Immature natural killer cell (primary cell): Measurements from ENCODE around the gene RIN2. TPM values are rescaled to one million over a fixed set of nuclear protein-coding genes. Genes with fewer than 3 reads are reported as not detected.
"Not testable (repeated sequence)": the region's sequence is repeated elsewhere in the genome, so short reads cannot be mapped to it uniquely, and the experiment has no call there.

Experiments used
- DNase-seq, 3 donors: peaks; one replicate each; pipeline ENCODE4 v3.0.0; 2022; ENCODE audit warnings: mixed read lengths in 1 of 3
- H3K27ac Mint-ChIP-seq, 6 donors: one replicate each; pipeline ENCODE4 v1.8.0; 2020; ENCODE audit warnings: mixed read lengths in 6 of 6, mild to moderate bottlenecking in 5 of 6, inconsistent platforms in 4 of 6, moderate library complexity in 3 of 6
- H3K27me3 Mint-ChIP-seq, 3 donors: one replicate each; pipeline ENCODE4 v1.8.0; 2020 to 2021; ENCODE audit warnings: low read depth in 3 of 3, mild to moderate bottlenecking in 3 of 3, mixed read lengths in 3 of 3, moderate library complexity in 3 of 3, inconsistent platforms in 1 of 3
- H3K36me3 Mint-ChIP-seq, 3 donors: one replicate each; pipeline ENCODE4 v1.8.0; 2020; ENCODE audit warnings: mixed read lengths in 3 of 3, inconsistent platforms in 2 of 3, mild to moderate bottlenecking in 2 of 3
- H3K4me1 Mint-ChIP-seq, 2 donors: one replicate each; pipeline ENCODE4 v1.8.0; 2020; ENCODE audit warnings: inconsistent platforms in 2 of 2, mild to moderate bottlenecking in 2 of 2, mixed read lengths in 2 of 2, moderate library complexity in 1 of 2
- H3K4me3 Mint-ChIP-seq, 5 donors: one replicate each; pipeline ENCODE4 v1.8.0; 2020; ENCODE audit warnings: mild to moderate bottlenecking in 5 of 5, mixed read lengths in 5 of 5, inconsistent platforms in 3 of 5, moderate library complexity in 3 of 5
- H3K9me3 Mint-ChIP-seq, 6 donors: one replicate each; pipeline ENCODE4 v1.8.0; 2020; ENCODE audit warnings: mild to moderate bottlenecking in 6 of 6, mixed read lengths in 6 of 6, inconsistent platforms in 4 of 6, moderate library complexity in 3 of 6
- polyA plus RNA-seq, 3 donors: library from polyadenylated mRNA; unstranded; fragments of 300-500 nt; fragmentation: Illumina TruSeq; gene quantifications; one replicate each; pipeline ENCODE4 v1.2.3, GENCODE V29; 2021

The RIN2 gene
- polyA plus RNA-seq, 3 donors from 2014 or later, result not detected

DNA sequence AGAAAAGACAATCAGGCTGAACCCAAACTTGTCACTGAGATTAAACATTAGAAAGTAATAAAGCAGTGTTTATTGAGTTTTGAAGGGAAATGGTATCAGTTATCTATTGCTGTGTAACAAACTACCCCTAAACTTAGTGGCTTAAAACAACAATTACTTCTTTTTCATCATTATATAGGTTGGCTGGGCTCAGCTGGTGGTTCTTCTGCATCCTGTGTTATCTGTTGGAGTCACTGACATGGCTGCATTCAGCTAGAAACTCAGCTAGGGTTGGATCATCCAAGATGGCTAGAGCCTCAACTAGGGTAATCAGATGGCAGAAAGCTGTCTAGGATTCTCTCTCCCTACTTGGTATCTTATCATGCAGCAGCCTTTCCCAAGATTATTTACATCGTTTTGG is 12.5 kb upstream of the RIN2 start:
- Mint-ChIP-seq H3K4me3 (no peak overlapping the region), H3K27me3 (peaks cover 0 to 8% (median 4%) of the 10 kb centered on the region in 3 donors), H3K4me1 (peaks cover 0 to 9% of the 10 kb centered on the region in 2 donors), H3K36me3 (no peaks in the 10 kb centered on the region), H3K27ac (no peak overlapping the region), H3K9me3 (peaks cover 0 to 3% (median 0%) of the 10 kb centered on the region in 6 donors)
- no peak for DNase-seq

DNA sequence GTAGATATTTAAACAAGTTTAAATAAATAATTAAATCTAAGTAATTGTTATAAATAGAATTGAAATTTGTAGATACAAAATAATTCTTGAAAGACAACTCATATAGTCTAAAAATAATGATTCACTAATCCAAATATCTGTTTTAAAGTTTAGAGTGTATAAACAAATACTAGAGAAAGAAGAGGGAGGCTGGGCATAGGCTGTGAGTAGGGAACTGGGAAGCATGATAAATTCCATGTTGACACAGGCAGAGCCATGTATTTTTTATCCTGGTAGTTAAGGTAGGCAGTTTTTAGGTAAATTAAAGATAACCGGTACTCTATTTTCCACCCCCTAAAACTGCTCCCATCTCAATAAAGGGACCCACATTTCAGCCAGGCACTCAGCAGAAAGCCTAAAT is 11.7 kb upstream of the RIN2 start:
- Mint-ChIP-seq H3K27ac (no peak overlapping the region), H3K27me3 (peaks cover 0 to 8% (median 0%) of the 10 kb centered on the region in 3 donors), H3K4me3 (no peak overlapping the region), H3K36me3 (no peaks in the 10 kb centered on the region), H3K9me3 (peaks cover 0 to 3% (median 0%) of the 10 kb centered on the region in 6 donors), H3K4me1 (peaks cover 0 to 9% of the 10 kb centered on the region in 2 donors)
- no peak for DNase-seq

DNA sequence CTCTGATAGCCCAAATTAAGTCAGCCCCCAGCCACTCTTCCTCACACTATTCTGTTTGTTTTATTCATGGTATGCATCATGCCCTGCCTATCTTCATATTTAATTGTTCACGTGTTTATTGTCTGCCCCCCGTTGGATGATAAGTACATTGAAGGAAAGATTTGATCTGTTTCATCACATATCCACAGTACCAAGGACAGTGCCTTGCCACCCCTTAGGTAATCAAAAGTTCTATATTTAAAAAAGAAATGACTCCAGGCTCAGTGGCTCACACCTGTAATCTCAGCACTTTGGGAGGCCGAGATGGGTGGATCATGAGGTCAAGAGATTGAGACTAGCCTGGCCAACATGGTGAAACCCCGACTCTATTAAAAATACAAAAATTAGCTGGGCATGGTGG is 10.2 kb upstream of the RIN2 start:
- Mint-ChIP-seq H3K27me3 (peaks cover 0 to 8% (median 0%) of the 10 kb centered on the region in 3 donors), H3K9me3 (peaks cover 0 to 3% (median 0%) of the 10 kb centered on the region in 6 donors), H3K4me1 (peaks cover 0 to 9% of the 10 kb centered on the region in 2 donors), H3K4me3 (no peak overlapping the region), H3K27ac (no peak overlapping the region), H3K36me3 (no peaks in the 10 kb centered on the region)
- no peak for DNase-seq

DNA sequence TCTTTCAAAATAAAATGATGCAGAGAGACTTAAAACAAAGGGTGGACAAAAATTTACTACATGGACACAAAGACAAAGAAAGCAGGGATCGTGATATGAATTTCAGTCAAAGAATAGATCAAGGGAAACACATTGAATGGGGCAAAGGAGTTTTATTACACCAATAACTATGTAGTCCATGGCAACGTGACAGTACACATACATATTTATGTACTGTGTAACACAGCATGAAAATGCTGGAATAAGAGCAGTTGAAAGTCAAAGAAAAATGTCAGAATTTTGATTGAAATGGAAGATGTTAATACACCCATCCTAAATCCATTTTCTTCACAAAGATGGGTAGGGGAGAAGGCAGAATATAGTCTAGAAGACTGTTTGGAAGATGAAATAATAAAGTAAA is 9.4 kb upstream of the RIN2 start:
- no peak for DNase-seq
- Mint-ChIP-seq H3K27me3 (peaks cover 0 to 8% (median 2%) of the 10 kb centered on the region in 3 donors), H3K9me3 (peaks cover 0 to 3% (median 0%) of the 10 kb centered on the region in 6 donors), H3K4me1 (peaks cover 0 to 4% of the 10 kb centered on the region in 2 donors), H3K4me3 (no peak overlapping the region), H3K27ac (no peak overlapping the region), H3K36me3 (no peaks in the 10 kb centered on the region)

DNA sequence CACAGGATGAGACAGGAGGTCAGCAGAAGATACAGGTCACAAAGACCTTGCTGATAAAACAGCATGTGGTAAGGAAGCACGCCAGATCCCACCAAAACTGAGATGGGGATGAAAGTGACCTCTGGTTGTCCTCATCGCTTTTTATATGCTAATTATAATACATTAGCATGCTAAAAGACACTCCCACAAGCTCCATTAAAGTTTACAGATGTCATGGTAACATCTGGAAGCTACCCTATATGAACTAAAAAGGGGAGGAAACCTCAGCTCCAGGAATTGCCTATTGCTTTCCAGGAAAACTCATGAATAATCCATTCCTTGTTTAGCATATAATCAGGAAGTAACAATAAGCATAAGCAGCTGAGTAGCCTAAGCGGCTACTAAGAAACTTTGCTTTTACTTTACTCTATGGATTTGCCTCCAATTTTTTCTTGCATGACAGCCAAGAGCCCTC is 8.4 kb upstream of the RIN2 start:
- DNase-seq, result no peak
- Mint-ChIP-seq H3K36me3 (no peaks in the 10 kb centered on the region), H3K4me3 (no peak overlapping the region), H3K4me1 (no peaks in the 10 kb centered on the region), H3K27ac (no peak overlapping the region), H3K27me3 (peaks cover 0 to 8% (median 3%) of the 10 kb centered on the region in 3 donors), H3K9me3 (peaks cover 0 to 3% (median 0%) of the 10 kb centered on the region in 6 donors)

DNA sequence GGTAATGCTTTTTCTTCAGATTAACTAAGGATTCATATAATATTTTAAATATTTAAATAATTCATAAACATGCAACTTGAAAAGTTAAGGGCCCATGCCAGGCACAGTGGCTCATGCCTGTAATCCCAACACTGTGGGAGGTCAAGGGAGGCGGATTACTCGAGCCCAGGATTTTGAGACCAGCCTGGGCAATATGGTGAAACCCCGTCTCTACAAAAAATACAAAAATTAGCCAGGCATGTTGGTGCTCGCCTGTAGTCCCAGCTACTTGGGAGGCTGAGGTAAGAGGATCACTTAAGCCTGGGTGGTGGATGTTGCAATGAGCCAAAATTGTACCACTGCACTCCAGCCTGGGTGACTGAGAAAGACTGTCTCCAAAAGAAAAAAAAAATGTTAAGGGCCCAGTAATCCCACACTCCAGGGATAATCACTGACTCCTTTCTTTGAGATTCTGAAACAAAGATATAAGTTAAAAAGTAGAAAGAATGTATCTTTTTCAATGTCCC is 7.9 kb upstream of the RIN2 start:
- Mint-ChIP-seq H3K4me1 (no peaks in the 10 kb centered on the region), H3K36me3 (no peaks in the 10 kb centered on the region), H3K4me3 (no peak overlapping the region), H3K27ac (no peak overlapping the region), H3K9me3 (peaks cover 0 to 3% (median 0%) of the 10 kb centered on the region in 6 donors), H3K27me3 (peaks cover 0 to 8% (median 3%) of the 10 kb centered on the region in 3 donors)
- DNase-seq, result no peak

DNA sequence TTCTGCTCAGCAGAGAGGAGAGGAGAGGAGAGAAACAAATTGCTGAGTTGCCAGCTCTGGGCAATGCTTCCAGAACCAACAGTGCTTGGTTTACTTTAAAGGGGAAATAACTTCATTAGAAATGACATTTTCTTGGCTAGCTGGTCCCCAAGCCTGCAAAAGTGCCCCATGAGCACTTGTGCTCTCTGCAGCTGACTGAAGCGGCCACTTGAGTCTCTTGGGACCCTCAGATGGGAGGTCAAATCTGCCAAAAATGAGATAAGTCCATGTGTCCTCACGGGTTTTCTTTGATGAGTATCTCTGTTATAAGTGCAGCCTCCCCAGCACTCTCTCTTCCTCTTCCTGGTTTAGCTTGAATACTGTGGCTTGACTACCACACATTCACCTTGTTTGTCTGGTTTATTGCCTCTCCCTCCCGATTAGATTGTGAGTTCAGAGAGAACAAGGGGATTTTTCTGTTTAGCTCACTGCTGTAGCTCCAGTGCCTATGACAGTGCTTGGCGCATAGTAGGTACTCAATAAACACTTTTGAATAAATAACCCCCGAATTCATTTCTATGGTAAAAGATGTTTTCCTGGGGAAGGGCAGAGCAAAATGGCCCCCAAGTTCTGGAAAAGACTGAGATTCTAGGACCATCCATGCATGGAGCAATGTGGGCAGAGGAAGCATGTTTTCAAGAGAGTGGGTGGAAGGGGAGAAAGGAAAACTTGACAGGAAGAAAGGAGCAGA is 7.0 kb upstream of the RIN2 start:
- H3K27me3 Mint-ChIP-seq, result peaks cover 0 to 8% (median 3%) of the 10 kb centered on the region in 3 donors
- no peaks in the 10 kb centered on the region for H3K36me3 Mint-ChIP-seq
- peaks cover 0 to 3% (median 0%) of the 10 kb centered on the region in 6 donors for H3K9me3 Mint-ChIP-seq
- no peak overlapping the region for H3K27ac Mint-ChIP-seq
- H3K4me3 Mint-ChIP-seq, result no peak overlapping the region
- no peaks in the 10 kb centered on the region for H3K4me1 Mint-ChIP-seq
- DNase-seq, result no peak

DNA sequence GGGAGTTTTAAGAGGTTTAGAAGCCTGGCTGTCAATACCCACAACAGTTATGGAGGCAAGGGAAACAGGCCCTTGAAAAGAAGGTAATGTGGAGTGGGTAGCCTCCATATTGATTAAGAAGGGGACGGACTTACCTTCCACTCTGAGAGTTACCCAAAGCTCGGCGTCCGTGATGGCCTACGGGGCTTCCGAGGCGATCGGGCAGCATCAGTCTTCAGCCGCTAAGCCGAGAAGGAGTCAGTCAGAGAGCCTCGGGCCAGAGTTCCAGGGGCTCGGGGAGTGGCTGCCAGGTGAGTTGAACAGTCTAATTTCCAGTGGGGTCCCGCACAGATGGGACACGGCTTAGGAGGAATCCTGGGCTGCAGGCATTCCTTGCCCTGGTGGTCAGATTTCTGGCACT is 3.9 kb upstream of the RIN2 start:
- DNase-seq, H3K27ac Mint-ChIP-seq, H3K9me3 Mint-ChIP-seq, H3K4me1 Mint-ChIP-seq, H3K27me3 Mint-ChIP-seq, H3K36me3 Mint-ChIP-seq, H3K4me3 Mint-ChIP-seq: not testable (repeated sequence)

DNA sequence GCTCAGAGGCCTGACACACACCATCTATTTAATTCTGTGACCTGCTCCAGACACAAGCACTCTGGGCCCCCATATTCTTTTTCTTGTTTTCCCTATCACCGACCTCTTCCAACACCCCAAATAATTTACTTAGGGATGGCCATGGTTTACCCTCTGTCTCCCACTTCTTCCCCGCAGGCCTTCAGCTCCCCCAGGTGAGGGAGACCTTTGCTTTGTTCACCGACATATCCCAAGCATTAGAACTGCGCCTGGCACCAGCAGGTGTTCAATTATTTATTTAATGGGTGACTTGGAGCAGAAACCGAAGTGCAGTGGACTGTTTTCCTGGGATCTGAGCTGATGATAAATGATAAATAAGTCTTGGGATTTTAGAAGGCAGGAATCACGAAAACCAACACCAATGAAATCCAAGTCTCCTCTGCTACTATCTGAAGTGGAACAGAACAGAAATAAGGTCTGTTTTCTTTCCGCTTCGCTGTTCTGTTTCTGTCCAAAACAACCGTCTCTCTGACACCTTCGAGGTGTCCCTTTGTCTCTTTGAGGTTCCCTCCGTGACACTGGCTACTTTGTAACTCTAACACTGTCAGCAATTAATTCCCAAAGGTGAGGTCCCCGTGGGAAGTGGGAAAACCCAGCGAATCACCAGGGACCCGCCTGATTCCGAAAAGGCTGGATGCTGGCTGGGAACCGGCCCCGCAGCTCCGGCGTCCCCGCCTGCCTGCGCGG is 1.1 kb upstream of the RIN2 start:
- Mint-ChIP-seq H3K4me3 (peak overlapping the region in 2 of 5 donors; percentile 4 to 44), H3K27ac (no peak overlapping the region), H3K9me3 (no peaks in the 10 kb centered on the region), H3K27me3 (peaks cover 3 to 9% (median 4%) of the 10 kb centered on the region in 3 donors), H3K4me1 (peaks cover 0 to 2% of the 10 kb centered on the region in 2 donors), H3K36me3 (no peaks in the 10 kb centered on the region)
- DNase-seq, result no peak

DNA sequence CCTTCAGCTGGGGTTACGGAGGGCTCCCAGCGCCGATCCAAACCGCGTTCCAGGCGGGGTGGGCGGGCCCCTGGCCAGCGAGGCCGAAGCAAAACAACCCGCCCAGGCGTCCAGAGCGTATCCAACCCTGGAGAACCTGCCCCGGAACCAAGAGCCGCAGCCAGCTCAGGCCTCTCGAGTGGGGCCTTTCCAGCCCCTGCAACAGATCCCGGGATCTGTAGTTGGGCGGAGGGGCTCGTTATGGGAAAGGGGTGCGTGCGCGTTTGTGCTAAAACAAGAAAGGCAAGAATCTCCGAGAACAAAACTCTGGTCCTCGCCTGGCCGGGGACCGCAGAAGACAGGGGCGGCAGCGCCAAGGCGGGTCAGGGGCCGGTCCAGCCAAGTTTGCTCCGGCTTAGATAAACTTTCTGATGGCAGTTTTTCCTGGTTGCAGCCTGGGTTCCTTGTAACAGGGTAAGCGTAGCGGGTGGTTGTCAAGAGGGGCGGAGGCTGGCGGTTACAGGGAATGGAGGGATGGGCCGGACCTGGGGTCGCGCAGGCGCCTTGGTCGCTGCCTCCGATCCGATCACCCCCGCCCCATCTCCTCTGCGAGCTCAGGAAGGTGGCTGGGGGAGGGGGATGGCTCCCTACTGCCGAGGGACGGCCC is 448 bp upstream of the RIN2 start:
- no peaks in the 10 kb centered on the region for H3K36me3 Mint-ChIP-seq
- no peak overlapping the region for H3K27ac Mint-ChIP-seq
- peak overlapping the region; percentile 27 to 70 (median 58) for H3K4me3 Mint-ChIP-seq
- H3K27me3 Mint-ChIP-seq, result peaks cover 3 to 9% (median 4%) of the 10 kb centered on the region in 3 donors
- no peaks in the 10 kb centered on the region for H3K9me3 Mint-ChIP-seq
- peak in 1 of 3 donors; percentile 1 for DNase-seq
- H3K4me1 Mint-ChIP-seq, result peaks cover 0 to 2% of the 10 kb centered on the region in 2 donors

DNA sequence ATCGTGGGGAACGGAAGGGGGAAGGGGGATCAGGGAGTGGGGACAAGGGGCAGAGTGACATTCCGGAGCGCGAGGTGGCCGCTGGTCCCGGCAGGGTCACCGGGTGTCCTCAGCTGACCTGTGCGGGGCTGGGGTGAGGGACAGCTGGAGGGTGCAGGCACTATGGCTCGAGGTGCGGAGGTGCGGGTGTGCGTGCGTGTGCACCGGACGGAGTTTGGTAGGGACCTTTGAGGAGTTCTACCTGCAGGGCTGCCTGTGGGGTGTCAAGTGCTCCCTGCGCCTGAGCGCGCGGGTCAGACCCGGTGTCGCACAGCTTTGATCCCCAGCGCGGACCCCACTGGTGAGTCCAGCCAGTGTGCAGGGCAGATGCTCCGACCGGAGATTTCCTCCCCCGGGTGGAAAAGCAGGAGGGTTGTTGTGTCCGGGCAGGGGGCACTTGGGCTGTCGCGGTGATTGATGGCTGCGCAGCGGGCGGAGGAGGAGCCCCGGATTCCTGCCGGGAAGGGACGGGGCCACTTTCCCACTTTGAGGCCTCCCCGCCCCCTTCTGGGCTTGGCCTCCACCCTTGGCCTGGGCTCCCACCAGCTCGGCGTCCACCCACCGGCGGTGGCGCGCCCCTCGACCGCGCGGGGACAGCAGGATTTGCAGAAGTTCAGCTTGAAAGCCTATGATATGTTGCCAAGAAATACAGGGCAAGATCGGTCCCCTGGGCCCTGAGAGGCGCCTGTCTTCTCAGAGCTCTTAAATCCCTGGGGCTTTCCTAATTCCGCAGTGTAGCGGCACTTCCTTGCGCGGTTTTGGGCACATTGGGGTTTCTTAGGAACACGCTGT is 658 bp downstream of the RIN2 start:
- Mint-ChIP-seq H3K27me3 (peaks cover 2 to 9% (median 3%) of the 10 kb centered on the region in 3 donors), H3K9me3 (no peaks in the 10 kb centered on the region), H3K27ac (no peak overlapping the region), H3K4me1 (peaks cover 0 to 2% of the 10 kb centered on the region in 2 donors), H3K36me3 (no peaks in the 10 kb centered on the region), H3K4me3 (peak overlapping the region; percentile 14 to 51 (median 30))
- DNase-seq, result no peak

DNA sequence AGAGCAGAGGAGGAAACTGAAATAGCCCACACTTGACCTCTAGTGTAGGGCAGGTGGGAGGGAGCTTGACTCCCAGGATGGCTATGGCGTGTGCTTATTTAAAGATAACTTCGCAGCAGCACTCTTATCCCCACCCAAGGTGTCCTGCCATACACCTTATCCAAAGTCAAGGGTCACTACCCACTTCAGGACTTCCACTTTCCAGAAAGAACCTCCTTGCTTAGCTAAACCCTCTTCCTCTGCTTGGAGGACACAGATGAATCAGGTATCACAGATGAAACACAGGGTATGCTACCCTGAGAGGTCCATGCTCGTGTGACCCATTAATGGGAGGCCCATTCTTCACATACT is 2.3 kb downstream of the RIN2 start:
- H3K4me1 Mint-ChIP-seq, result peaks cover 0 to 2% of the 10 kb centered on the region in 2 donors
- H3K27me3 Mint-ChIP-seq, result peaks cover 2 to 9% (median 3%) of the 10 kb centered on the region in 3 donors
- H3K27ac Mint-ChIP-seq, result no peak overlapping the region
- H3K36me3 Mint-ChIP-seq, result no peaks in the 10 kb centered on the region
- H3K9me3 Mint-ChIP-seq, result no peaks in the 10 kb centered on the region
- H3K4me3 Mint-ChIP-seq, result no peak overlapping the region
- no peak for DNase-seq

DNA sequence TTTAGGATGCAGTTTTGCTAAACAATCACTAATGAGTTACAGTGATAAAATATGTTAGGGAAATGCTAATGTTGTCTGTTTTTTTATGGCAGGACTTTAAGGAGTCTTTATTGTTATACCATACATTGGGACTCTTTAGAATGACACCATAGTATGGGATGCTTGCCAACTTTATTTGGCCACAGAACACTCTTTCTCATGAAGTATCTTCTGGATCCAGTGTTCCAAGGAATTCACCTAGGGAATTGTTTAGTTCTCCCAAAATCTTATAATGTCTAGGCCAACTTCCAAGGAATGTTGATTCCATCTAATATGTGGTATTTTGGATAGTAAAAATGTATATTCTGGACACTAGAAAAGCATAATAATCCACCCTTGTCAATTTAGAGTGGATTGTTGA is 3.3 kb downstream of the RIN2 start:
- DNase-seq, result no peak
- no peaks in the 10 kb centered on the region for H3K36me3 Mint-ChIP-seq
- no peaks in the 10 kb centered on the region for H3K9me3 Mint-ChIP-seq
- H3K4me1 Mint-ChIP-seq, result peaks cover 0 to 2% of the 10 kb centered on the region in 2 donors
- H3K27ac Mint-ChIP-seq, result no peak overlapping the region
- H3K4me3 Mint-ChIP-seq, result no peak overlapping the region
- peaks cover 2 to 11% (median 3%) of the 10 kb centered on the region in 3 donors for H3K27me3 Mint-ChIP-seq
